Measurements from ENCODE around the gene CGB8.

Gene CGB8

DNA sequence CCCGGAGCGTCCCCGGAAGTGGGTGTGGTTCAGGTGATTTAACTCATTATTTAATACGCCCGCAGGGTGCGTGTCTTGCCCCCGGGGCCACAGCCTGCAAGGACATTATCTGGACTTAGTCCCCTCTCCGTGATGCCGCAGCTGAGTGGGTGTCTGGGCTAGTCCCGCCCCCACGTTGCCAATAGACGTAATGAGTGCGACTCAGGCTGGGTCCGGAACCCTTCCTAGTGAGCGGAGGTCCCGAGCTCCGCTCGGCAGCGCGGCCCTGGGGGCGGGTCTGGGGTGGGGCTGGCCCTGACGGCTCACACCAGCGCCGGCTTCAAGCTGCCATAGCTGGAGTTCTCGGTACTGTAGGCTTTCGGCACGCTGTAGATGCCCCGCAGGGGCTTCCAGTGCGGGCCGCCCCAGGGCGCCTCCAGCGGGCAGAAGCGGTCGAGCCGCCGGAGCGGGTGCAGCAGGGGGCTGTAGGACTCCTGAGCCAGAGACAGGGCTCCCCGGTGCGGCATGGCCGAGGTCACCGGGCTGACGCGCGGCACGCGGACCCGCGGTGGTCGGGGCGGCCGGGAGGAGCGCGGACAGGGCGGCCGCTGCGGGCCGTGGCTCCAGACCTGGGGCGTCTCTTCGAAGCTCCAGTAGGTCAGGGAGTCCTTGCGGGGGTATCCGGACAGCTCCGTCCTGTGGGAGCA is 31.1 kb downstream of the CGB8 start:
- H3K4me2 ChIP-seq (ENCODE audit: low read length): peak overlapping the region; percentile 70
- no peaks in the 10 kb centered on the region for H3K27me3 ChIP-seq (ENCODE audit: insufficient read depth, low read length)
- no peak overlapping the region for H2AFZ ChIP-seq (ENCODE audit: low read length)
- H3K27ac ChIP-seq (ENCODE audit: low read depth, low read length, poor library complexity, severe bottlenecking): no peak overlapping the region
- TF ChIP-seq, protein P1, sequence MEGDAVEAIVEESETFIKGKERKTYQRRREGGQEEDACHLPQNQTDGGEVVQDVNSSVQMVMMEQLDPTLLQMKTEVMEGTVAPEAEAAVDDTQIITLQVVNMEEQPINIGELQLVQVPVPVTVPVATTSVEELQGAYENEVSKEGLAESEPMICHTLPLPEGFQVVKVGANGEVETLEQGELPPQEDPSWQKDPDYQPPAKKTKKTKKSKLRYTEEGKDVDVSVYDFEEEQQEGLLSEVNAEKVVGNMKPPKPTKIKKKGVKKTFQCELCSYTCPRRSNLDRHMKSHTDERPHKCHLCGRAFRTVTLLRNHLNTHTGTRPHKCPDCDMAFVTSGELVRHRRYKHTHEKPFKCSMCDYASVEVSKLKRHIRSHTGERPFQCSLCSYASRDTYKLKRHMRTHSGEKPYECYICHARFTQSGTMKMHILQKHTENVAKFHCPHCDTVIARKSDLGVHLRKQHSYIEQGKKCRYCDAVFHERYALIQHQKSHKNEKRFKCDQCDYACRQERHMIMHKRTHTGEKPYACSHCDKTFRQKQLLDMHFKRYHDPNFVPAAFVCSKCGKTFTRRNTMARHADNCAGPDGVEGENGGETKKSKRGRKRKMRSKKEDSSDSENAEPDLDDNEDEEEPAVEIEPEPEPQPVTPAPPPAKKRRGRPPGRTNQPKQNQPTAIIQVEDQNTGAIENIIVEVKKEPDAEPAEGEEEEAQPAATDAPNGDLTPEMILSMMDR (IDR thresholded peaks at IDR 0.05; ENCODE audit: low read length): peak; percentile 59
- TF ChIP-seq EZH2 (IDR thresholded peaks at IDR 0.05; ENCODE audit: borderline replicate concordance, low read length): no peak
- H3F3A ChIP-seq (ENCODE audit: insufficient read depth, low read length): no peaks in the 10 kb centered on the region
- H3K36me3 ChIP-seq (ENCODE audit: insufficient read depth, low read length): peaks cover 30% of the 10 kb centered on the region
- no peaks in the 10 kb centered on the region for H3K9me3 ChIP-seq (ENCODE audit: low read length)
- peaks cover 45% of the 10 kb centered on the region for H3K4me1 ChIP-seq (ENCODE audit: insufficient read depth, low read length, severe bottlenecking)
- H3K79me2 ChIP-seq (ENCODE audit: insufficient read depth, low read length): no peaks in the 10 kb centered on the region
- H3K9ac ChIP-seq (ENCODE audit: low read length): peak overlapping the region; percentile 60
- peak overlapping the region; percentile 60 for H3K4me3 ChIP-seq (ENCODE audit: low read depth, low read length, poor library complexity, severe bottlenecking)
- H3K9me2 ChIP-seq (ENCODE audit: low read depth, low read length): no peaks in the 10 kb centered on the region
- no peaks in the 10 kb centered on the region for H4K20me1 ChIP-seq (ENCODE audit: insufficient read depth, low read length)

GRCh38 chr19:49017041-49017665 is 31.8 kb downstream of the CGB8 start, which contains the start of gene LHB:
Gene LHB, minus strand, starts transcription at chr19:49017091. Its CDS starts 10 bp downstream, at chr19:49017081.
- H3K4me2 ChIP-seq (ENCODE audit: low read length): peak within 1 kb of the TSS; percentile 70
- no peak within 1 kb of the TSS for H2AFZ ChIP-seq (ENCODE audit: low read length)
- no peaks in the 10 kb centered on the region for H4K20me1 ChIP-seq (ENCODE audit: insufficient read depth, low read length)
- no peaks in the 10 kb centered on the region for H3K79me2 ChIP-seq (ENCODE audit: insufficient read depth, low read length)
- H3K9me2 ChIP-seq (ENCODE audit: low read depth, low read length): no peaks in the 10 kb centered on the region
- H3K9me3 ChIP-seq (ENCODE audit: low read length): no peaks in the 10 kb centered on the region
- no peaks in the 10 kb centered on the region for H3K27me3 ChIP-seq (ENCODE audit: insufficient read depth, low read length)
- H3K36me3 ChIP-seq (ENCODE audit: insufficient read depth, low read length): peaks cover 37% of the 10 kb centered on the region
- H3K4me1 ChIP-seq (ENCODE audit: insufficient read depth, low read length, severe bottlenecking): peaks cover 45% of the 10 kb centered on the region
- H3K9ac ChIP-seq (ENCODE audit: low read length): peak within 1 kb of the TSS; percentile 60
- TF ChIP-seq EZH2 (IDR thresholded peaks at IDR 0.05; ENCODE audit: borderline replicate concordance, low read length): no peak
- TF ChIP-seq, protein P1 (IDR thresholded peaks at IDR 0.05; ENCODE audit: low read length): no peak; the same call in 1 of the 2 replicates
- no peak within 1 kb of the TSS for H3K27ac ChIP-seq (ENCODE audit: low read depth, low read length, poor library complexity, severe bottlenecking)
- H3F3A ChIP-seq (ENCODE audit: insufficient read depth, low read length): no peaks in the 10 kb centered on the region
- H3K4me3 ChIP-seq (ENCODE audit: low read depth, low read length, poor library complexity, severe bottlenecking): peak within 1 kb of the TSS; percentile 60

DNA sequence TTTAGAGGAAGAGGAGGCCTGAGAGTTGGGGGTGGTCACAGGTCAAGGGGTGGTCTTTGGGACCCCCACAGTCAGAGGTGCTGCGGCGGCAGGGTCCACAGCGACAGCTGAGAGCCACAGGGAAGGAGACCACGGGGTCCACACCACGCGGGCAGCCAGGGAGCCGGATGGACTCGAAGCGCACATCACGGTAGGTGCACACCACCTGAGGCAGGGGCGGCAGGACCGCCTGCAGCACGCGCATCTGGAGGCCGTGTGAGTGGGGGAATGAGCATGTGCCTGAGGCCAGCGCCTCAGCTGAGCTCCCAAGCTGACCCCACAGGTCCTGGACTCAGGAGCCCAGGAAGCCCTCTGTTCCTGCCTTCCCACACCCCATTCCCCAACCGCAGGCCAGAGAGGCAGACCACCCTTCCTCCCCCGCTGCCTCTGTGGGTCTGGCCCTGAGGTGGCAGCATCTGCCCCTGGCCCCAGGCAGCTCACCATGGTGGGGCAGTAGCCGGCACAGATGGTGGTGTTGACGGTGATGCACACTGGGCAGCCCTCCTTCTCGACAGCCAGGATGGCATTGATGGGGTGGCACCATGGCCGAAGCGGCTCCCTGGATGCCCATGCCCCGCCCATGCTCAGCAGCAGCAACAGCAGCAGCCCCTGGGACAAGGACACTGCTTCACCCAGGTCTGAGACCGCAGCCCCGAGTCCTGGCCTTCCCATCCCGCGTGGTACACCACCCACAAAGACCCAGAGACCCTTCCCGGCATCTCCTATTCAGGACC is 32.7 kb downstream of the CGB8 start:
- Histone ChIP-seq H3K27me3 (ENCODE audit: insufficient read depth, low read length) (no peaks in the 10 kb centered on the region), H3K9ac (ENCODE audit: low read length) (no peak overlapping the region), H3K4me2 (ENCODE audit: low read length) (no peak overlapping the region), H3K27ac (ENCODE audit: low read depth, low read length, poor library complexity, severe bottlenecking) (no peak overlapping the region), H3K9me2 (ENCODE audit: low read depth, low read length) (no peaks in the 10 kb centered on the region), H3K9me3 (ENCODE audit: low read length) (no peaks in the 10 kb centered on the region), H2AFZ (ENCODE audit: low read length) (no peak overlapping the region), H3K36me3 (ENCODE audit: insufficient read depth, low read length) (peaks cover 46% of the 10 kb centered on the region), H3F3A (ENCODE audit: insufficient read depth, low read length) (no peaks in the 10 kb centered on the region), H3K4me3 (ENCODE audit: low read depth, low read length, poor library complexity, severe bottlenecking) (no peak overlapping the region), H4K20me1 (ENCODE audit: insufficient read depth, low read length) (no peaks in the 10 kb centered on the region), H3K79me2 (ENCODE audit: insufficient read depth, low read length) (no peaks in the 10 kb centered on the region), H3K4me1 (ENCODE audit: insufficient read depth, low read length, severe bottlenecking) (peaks cover 41% of the 10 kb centered on the region)
- TF ChIP-seq, protein P1 (IDR thresholded peaks at IDR 0.05; ENCODE audit: low read length): no peak
- no peak for TF ChIP-seq EZH2 (IDR thresholded peaks at IDR 0.05; ENCODE audit: borderline replicate concordance, low read length)

Measured in OCI-LY1 (cell line).